Hematopoietic multipotent progenitor cell treated with erythropoietin and hydrocortisone succinate and interleukin-3 and kit ligand, for 15 days (in vitro differentiated cells): ENCODE data around the gene TRABD2B.

Source experiments
- DNase-seq: peaks from one replicate; pipeline ENCODE4 v3.0.0-alpha.2; 2015; ENCODE audit warnings: low spot score

TRABD2B gene

GRCh38 chr1:48021792-48022191, 24.6 kb upstream of the TRABD2B start:
- DNase-seq = no peak

DNA sequence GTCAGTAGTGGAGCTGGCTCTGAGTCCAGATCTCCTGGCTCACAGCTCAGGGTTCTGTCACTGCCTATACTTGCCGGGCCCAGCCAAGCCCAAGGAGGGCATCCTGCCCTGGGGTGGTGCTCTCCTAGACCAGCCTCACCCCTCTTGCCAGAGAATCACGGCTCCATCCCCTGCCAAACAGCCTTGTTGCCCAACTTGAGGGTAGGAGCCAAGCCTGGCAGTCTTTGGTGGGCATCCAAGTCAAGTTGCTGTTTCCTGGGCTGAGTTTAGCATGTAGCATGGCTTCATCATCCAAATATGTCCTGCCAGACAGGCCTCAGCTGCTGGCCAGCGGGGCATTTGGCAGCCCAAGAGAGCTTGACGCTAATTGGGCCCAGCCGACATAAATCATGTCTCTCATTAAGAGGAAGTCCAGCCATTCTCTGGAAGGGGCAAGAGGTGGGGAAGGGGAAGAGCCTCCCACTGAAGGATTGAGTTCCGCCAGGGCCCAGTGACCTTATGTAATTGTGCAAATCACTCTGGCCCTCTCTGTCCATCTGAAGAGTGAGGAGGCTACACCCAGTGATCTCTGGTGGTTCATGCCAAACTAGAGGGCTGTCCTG, 22.6 kb upstream of the TRABD2B start:
- DNase-seq = no peak

DNA sequence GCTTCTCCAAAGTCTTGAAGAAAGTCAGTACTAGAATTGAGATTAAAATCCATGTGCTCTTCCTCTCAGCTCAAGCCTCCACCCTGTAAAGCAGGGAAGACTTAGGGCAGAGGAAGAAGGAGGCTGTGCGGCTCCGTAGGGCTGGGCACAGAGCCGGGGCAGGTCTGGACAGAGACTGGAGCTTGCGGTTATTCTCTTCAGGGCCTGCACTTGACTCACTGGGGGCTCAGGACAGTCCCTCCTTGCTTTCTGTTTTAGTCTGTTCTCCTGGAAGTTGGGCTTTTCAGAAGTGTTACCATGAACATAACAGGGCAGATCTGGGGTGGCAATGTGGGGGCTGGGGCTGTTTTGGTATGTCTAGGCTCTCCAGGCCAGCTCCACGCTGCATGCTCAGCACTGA, 21.6 kb upstream of the TRABD2B start:
- no peak for DNase-seq

DNA sequence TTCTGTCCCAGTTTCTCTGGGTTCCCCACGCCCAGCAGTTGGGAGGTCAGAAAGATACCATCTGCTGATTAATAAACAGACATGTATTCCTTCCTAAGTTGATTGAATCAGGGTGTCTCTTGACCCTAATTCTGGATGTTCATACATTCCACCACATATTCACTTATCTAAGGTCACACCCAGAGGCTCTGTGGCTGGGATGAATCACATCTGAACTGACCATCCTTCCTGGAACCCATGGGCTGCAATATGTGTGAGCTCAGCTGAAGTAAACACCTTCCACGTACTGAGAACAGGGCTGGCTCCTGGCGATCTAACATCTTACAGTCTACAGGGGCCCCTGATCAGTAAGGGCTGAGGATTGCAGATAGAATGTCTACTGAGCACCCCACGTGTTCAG, 20.5 kb upstream of the TRABD2B start:
- DNase-seq = no peak

DNA sequence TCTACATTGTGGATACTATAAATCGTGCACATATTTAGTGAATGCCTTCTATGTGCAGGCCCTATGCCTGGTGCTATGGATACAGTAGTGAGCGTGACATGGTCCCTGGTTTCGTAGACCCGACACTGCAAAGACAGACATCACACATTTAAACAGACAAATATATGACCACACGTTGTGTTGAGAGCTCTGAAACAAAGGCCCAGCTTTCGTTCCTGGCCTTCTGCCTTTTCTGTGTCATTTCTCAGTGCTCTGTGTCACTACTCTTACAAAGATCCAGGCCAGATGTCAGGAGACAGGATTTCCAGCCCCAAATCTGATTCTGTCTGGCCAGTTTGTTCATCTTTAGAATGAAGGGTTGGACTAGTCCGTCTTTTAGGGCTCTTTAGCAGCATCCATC, 19.3 kb upstream of the TRABD2B start:
- DNase-seq = no peak

GRCh38 chr1:48013270-48013669, 16.1 kb upstream of the TRABD2B start:
- no peak for DNase-seq

DNA sequence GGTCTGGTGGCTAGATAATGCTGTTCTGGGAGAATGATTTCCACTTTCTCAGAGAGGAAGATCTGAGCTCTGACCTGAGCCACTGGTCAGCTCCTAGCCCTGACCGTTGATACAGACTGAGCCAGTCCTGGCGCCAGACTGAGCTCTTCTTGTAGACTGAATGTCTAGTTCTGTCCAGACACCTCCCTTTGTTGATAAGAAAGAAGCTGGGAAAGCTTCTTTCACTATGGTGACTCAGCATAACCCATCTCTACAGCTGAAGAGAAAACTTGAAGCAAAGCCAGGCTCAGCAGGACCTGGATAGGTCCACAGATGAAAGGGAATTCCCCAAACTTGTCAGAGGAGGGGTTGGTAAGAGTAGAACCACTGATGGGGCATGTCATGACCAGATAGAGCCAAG, 9.9 kb upstream of the TRABD2B start:
- no peak for DNase-seq

- DNase-seq = no peak
Measured at GRCh38 chr1:48006264-48006663, 9.1 kb upstream of the TRABD2B start.

GRCh38 chr1:48005253-48006117, 8.3 kb upstream of the TRABD2B start:
- no peak for DNase-seq

DNA sequence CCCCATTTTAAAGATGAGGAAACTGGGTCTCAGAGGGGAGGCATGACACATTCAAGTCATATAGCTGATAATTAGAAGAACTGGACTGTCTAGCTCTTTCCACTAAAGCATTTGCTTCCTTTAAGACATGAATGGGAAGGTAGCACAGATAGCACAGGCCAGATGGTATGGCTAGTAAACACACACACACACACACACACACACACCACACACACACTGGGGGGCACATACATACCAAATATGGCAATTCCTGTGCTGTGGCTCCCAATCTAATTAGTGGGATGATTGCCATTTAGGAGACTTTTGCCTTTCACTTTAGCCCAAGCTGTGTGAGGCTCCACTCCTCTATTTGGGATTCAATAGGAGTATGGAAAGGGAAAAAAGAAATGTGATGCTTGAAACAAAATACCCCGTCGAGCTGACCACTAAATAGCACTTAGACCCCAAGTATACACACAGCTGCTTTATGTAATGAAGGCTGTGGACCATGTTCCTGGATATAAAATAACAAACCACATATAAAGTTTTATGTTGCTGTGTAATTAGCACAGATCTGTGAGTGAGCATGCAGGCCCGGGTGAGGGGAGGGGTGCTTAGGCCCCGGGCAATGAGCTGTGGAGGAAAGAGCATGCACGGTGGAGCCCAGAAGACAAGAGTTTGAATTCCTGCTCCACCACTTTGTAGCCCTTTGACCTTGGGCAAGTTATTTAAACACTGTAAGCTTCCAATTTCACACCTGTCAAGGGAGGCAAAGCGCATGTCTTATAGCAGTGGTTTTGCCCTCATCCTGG, 6.8 kb upstream of the TRABD2B start:
- no peak for DNase-seq

DNA sequence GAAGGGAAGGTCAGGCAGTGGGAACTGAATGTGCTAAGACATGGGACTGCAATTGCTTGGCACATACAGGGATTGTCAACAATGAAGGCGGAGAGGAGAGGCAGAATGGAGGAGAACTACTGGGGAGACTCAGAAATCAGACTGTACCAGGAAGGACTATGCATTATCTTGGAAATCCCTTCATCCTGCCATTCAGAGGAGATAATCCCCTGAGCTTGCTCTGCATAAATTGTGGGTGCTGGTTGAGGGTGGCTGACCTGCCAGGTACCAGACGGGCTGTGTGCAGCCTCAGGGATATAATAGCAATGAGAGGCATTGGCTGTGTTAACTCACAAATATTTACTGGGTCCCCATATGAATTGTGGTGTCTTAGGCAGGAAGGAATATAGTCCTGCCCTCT, 5.0 kb upstream of the TRABD2B start:
- no peak for DNase-seq

DNA sequence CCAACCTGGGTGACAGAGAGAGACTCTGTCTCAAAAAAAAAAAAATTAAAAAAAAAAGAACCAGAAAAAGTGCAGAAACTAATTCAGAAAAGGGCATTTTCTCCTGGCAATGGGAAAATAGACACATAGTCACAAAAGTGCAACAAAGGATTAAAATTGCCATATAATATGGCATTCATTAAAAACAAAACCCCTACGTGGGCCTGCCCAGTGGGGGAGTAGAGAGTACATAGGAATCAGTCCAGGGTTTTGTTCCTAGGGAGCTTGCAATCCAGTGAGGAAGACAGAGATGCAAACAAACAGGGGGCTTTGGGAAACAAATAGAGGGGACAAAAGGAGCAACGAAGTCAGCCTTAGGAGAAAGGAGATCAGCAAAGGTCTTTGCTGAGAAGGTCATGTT, 4.5 kb upstream of the TRABD2B start:
- DNase-seq = no peak

- DNase-seq = no peak
Measured at GRCh38 chr1:48000883-48001282, 3.7 kb upstream of the TRABD2B start.

- no peak for DNase-seq
Measured at GRCh38 chr1:47999097-47999496, 1.9 kb upstream of the TRABD2B start.

DNA sequence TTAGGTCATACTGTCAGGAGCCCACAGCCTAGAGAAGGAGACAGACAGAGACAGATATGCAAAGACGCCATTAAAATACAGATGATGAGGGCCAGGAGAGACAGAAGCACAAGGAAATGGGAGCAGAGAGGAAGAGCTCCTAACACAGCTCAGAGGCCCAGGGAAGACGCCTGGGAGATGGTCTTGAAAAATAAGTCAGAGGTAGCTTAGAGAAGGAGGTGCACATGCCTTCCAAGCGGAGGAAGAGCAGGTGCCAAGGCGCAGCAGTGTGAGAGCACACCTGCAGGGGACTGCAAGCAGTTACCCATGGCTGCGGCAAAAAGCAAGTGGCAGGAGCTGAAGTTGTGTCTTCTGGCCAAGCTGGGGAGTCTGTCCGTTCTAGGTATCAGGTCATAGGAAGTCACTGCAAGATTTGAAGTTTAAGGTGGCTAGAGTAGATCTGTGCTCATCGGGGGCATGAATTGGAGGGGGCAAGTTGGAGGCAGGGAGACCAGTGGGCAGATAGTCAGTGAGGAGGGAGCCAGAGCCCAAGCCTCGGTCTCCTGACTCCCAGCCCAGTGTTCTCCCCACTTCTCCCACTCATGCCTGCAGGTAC, 1.3 kb upstream of the TRABD2B start:
- no peak for DNase-seq

DNA sequence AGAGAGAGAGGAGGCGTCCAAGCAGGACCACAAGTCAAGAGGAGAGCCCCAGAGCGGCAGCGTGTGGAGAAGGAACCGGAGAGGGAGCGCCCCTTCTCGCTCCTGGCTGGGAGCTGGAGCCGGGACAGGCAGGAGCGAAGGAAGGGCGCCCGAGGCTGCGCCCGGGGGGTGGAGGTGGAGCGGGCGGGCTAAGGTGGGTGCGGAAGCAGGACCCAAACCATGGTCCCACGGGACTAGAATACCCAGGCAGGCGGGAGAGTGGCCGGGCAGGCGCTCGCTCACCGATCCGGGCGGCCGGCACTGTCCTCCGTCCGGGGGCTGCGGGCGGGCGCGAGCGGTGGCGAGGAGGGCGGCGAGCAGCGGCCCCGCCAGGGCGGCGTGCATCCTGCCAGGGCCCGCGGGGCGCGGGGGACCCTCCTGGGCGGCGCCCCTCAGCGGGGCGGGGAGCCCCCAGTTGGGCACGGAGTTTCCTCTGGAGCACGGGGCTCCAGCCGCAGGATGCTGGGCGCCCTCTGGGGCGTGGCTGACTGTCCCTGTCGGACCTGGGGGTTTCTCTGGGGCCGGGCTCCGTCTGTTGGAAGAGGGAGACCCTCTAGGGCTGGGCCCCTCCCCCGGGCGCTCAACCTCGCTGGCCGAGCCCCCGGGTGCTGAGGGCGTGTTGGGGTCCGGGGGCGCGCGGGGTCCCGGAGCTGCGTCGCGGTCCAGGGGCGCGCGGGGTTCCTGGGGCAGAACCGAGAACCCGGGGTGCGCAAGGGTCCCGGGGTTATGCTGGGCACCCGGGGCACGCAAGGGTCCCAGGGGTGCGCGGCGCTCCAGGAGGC, 569 bp downstream of the TRABD2B start:
- DNase-seq = no peak

- DNase-seq = no peak
Measured at GRCh38 chr1:47996060-47996405, 1.2 kb downstream of the TRABD2B start.

GRCh38 chr1:47995306-47996050, 1.7 kb downstream of the TRABD2B start:
- no peak for DNase-seq

DNA sequence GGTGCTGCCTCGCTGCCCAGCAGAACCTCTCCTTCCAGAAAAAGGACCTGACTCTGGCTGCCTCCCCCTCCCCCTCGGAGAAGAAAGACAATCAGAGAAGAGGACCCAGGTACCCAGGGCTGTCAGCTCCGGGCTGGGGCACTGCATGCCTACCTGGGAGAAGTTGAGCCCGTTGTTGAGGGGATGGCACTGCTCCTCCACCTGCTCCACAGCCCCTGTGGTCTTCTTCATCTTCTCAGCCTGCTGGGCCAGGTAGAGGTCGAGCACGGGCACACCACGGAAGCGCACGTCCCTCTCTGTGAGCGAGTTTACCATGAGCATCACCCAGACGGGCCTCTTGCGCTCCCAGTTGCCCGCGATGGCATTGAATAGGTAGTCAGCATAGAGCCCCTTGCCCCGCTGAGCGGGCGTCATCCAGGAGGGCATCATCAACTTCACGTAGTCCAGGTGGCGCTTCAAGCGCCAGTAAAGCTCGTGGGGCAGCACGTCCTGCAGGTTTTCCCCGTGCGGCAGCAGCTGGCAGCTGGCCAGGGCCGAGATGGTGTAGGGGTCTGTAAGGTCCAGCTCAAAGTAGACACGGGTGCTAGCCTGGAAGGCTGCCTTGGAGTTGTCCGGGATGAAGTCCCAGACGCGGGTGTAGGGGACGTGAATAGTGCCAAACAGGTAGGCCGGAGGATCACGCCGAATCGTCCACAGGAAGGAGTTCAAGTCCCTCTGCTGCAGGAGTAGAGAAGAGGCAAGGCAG, 3.1 kb downstream of the TRABD2B start:
- DNase-seq = no peak

- DNase-seq = no peak
Measured at GRCh38 chr1:47993416-47993740, 3.8 kb downstream of the TRABD2B start.
